BLaER1 treated with 17β-estradiol and CSF1 and Interleukin-3, amounts not matched to agents 10 nM and 100 nM (cell line): ENCODE results near the gene FGF6.
"Not testable (repeated sequence)": the region's sequence is repeated elsewhere in the genome, so short reads cannot be mapped to it uniquely, and the experiment has no call there.

Source experiments
- H3K27ac ChIP-seq, 11 experiments: shearing (Covaris generic); formaldehyde crosslinking; 2 replicates each; pipeline ENCODE4 v1.8.1; 2022
- H3K27me3 ChIP-seq, 11 experiments: shearing (Covaris generic); formaldehyde crosslinking; 2 replicates each; pipeline ENCODE4 v1.8.1; 2022
- H3K36me3 ChIP-seq, 11 experiments: shearing (Covaris generic); formaldehyde crosslinking; 2 replicates each; pipeline ENCODE4 v1.8.1; 2022
- H3K4me1 ChIP-seq, 10 experiments: shearing (Covaris generic); formaldehyde crosslinking; 2 replicates each; pipeline ENCODE4 v1.8.1; 2022
- H3K4me2 ChIP-seq, 11 experiments: shearing (Covaris generic); formaldehyde crosslinking; 2 replicates each; pipeline ENCODE4 v1.8.1; 2022
- H3K4me3 ChIP-seq, 10 experiments: shearing (Covaris generic); formaldehyde crosslinking; 2 replicates each; pipeline ENCODE4 v1.8.1; 2022
- H3K9ac ChIP-seq, 11 experiments: shearing (Covaris generic); formaldehyde crosslinking; 2 replicates each; pipeline ENCODE4 v1.8.1; 2022
- H3K9me3 ChIP-seq, 11 experiments: shearing (Covaris generic); formaldehyde crosslinking; replicated peaks in 1 of 11; 2 replicates each; pipeline ENCODE4 v1.8.1; 2022
- H4K20me1 ChIP-seq, 11 experiments: shearing (Covaris generic); formaldehyde crosslinking; 2 replicates each; pipeline ENCODE4 v1.8.1; 2022
- Cebpa-rat ChIP-seq, 11 experiments: shearing (Covaris generic); IDR thresholded peaks; 2 replicates each; pipeline ENCODE4 v1.8.1; 2022

FGF6 gene

DNA sequence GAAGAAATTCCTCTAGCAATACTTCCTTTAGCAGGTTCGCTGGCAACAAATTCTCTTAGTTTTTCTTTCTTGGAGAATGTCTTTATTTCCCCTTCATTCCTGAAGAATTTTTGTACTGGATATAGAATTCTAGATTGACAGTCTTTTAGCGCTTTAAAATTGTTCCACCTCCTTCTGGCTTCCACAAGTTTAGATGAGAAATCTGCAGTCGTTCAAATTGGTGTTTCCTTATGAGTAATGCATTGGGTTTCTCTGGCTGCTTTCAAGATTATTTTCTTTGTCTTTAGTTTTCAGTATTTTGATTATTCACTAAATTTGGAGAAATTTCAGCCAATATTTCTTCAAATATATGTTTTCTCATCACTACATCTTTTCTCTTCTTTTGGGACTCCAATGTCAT, 33.3 kb upstream of the FGF6 start:
- no peaks in the 10 kb centered on the region for H3K27me3 ChIP-seq
- no peak overlapping the region for H3K27ac ChIP-seq
- H3K36me3 ChIP-seq = peaks cover 0 to 37% (median 29%) of the 10 kb centered on the region in 11 experiments; a peak in 15 of 22 replicates
- H3K9me3 ChIP-seq = peaks cover 21 to 53% (median 44%) of the 10 kb centered on the region in 11 experiments
- H3K4me3 ChIP-seq = no peak overlapping the region; a peak in 1 of 20 replicates
- no peaks in the 10 kb centered on the region for H4K20me1 ChIP-seq
- no peak overlapping the region for H3K4me2 ChIP-seq
- no peak for TF ChIP-seq Cebpa-rat (IDR thresholded peaks at IDR 0.05)
- no peak overlapping the region for H3K9ac ChIP-seq
- peaks cover 6 to 46% (median 24%) of the 10 kb centered on the region in 10 experiments for H3K4me1 ChIP-seq

DNA sequence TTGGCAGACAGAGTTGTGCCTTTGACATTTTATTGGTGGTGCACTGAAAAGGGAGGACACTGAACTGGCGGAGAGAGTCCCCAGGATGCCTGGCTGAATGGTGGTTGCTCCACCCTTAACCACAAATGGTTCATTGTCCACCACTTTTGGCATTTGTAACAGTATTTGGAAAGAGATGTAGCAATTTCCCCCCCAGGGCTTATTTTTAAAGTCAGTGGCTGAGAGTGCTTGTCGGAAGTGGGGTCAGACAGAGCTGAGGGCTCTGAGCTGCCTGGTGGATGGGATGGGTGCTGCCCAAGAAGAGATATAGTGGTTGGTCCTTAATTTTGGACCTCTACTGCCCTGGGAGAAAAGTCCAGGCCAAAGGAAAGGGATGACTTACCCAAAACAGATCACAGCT, 31.5 kb upstream of the FGF6 start:
- Histone ChIP-seq H3K36me3 (peaks cover 0 to 37% (median 29%) of the 10 kb centered on the region in 11 experiments; a peak in 15 of 22 replicates), H4K20me1 (no peaks in the 10 kb centered on the region), H3K9me3 (peaks cover 21 to 53% (median 44%) of the 10 kb centered on the region in 11 experiments), H3K4me1 (peaks cover 0 to 45% (median 18%) of the 10 kb centered on the region in 10 experiments; a peak in 15 of 20 replicates), H3K4me2 (peak overlapping the region in 7 of 11 experiments; percentile 25 to 77 (median 61); a peak in 13 of 22 replicates), H3K27me3 (no peaks in the 10 kb centered on the region), H3K27ac (peak overlapping the region in 7 of 11 experiments; percentile 15 to 85 (median 58); a peak in 13 of 22 replicates), H3K9ac (peak overlapping the region in 3 of 11 experiments; percentile 46 to 56 (median 51); a peak in 5 of 22 replicates), H3K4me3 (peak overlapping the region in 1 of 10 experiments; percentile 9; a peak in 1 of 20 replicates)
- TF ChIP-seq Cebpa-rat (IDR thresholded peaks at IDR 0.05) = peak in 4 of 11 experiments; percentile 58 to 83 (median 74); a peak in 5 of 22 replicates

DNA sequence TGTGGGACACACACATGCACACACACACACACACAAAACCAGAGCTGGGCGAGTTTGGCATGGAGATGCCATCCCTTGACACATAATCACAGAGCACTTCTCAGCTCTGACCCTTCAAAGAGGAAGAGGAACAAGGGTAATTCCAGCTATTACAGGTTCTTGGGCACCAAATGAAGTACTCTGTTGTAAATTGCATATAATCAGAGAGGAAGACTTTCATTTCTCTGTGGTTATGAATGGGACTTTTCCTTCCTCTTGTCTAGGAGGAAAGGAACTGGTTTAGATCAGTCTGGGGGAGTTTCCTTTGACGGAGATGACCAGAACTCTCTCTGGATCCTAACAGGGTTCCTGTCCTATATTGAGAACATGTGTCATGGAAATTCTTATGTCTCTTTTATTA, 26.4 kb upstream of the FGF6 start:
- Histone ChIP-seq H3K27me3 (no peaks in the 10 kb centered on the region), H3K4me2 (peak overlapping the region in 10 of 11 experiments; percentile 10 to 74 (median 54); a peak in 15 of 22 replicates), H4K20me1 (no peaks in the 10 kb centered on the region), H3K9me3 (peaks cover 0 to 18% (median 3%) of the 10 kb centered on the region in 11 experiments; a peak in 15 of 22 replicates), H3K36me3 (peaks cover 0 to 7% (median 0%) of the 10 kb centered on the region in 11 experiments; a peak in 3 of 22 replicates), H3K27ac (peak overlapping the region in 4 of 11 experiments; percentile 26 to 62 (median 44); a peak in 6 of 22 replicates), H3K4me1 (peaks cover 9 to 55% (median 31%) of the 10 kb centered on the region in 10 experiments; a peak in 17 of 20 replicates), H3K9ac (no peak overlapping the region), H3K4me3 (no peak overlapping the region)
- no peak for TF ChIP-seq Cebpa-rat (IDR thresholded peaks at IDR 0.05)

DNA sequence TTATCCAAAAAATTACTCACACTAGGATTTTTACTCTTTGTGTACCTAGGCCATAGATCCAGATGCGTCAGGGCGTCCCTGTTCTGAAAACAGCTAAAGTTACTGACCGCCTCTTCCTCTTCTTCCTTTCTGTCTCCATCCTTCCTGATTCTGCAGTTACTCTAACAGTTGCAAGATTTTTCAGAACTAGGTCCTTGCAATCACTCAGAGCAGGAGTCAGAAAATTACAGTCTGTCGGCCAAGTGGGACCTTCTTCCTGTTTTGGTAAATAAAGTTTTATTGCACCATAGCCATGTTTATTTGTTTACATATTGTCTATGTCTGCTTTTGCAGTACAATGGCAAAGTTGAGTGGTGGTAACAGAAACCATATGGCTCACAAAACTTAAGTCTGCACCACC, 25.6 kb upstream of the FGF6 start:
- TF ChIP-seq Cebpa-rat (IDR thresholded peaks at IDR 0.05) = no peak
- H3K36me3 ChIP-seq = 0 out of 22 replicates have a peak, but pooled peaks cover 0 to 7% (median 0%) of the 10 kb centered on the region in 11 experiments
- H3K9ac ChIP-seq = no peak overlapping the region
- no peak overlapping the region for H3K4me3 ChIP-seq
- peak overlapping the region in 4 of 11 experiments; percentile 26 to 62 (median 44); a peak in 6 of 22 replicates for H3K27ac ChIP-seq
- peak overlapping the region in 10 of 11 experiments; percentile 10 to 74 (median 54); a peak in 16 of 22 replicates for H3K4me2 ChIP-seq
- H4K20me1 ChIP-seq = no peaks in the 10 kb centered on the region
- H3K9me3 ChIP-seq = 0 out of 22 replicates have a peak, but pooled peaks cover 0 to 12% (median 0%) of the 10 kb centered on the region in 11 experiments
- peaks cover 9 to 47% (median 26%) of the 10 kb centered on the region in 10 experiments; a peak in 17 of 20 replicates for H3K4me1 ChIP-seq
- no peaks in the 10 kb centered on the region for H3K27me3 ChIP-seq

DNA sequence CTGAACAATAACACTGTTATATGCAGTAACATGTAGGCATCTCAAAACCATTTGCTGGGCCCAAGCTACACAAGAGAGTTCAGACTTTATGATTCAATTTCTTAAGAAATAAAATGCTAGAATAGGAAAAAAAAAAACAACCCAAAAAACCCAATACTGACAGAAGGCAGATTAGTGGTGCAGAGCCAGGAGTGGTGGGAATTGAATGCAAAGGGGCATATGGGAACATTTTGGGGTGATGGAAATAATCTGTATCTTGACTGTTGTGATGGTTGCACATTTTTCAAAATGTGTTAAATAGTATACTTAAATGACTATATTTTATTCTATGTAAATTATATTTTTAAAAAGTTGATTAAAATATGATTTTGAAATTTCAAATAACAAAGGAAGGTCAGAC, 23.4 kb upstream of the FGF6 start:
- Histone ChIP-seq H3K9me3 (peaks cover 0 to 12% (median 0%) of the 10 kb centered on the region in 11 experiments; a peak in 1 of 22 replicates), H3K9ac (no peak overlapping the region), H3K4me3 (no peak overlapping the region), H3K27me3 (no peaks in the 10 kb centered on the region), H3K4me1 (peaks cover 9 to 36% (median 25%) of the 10 kb centered on the region in 10 experiments; a peak in 17 of 20 replicates), H4K20me1 (no peaks in the 10 kb centered on the region), H3K27ac (no peak overlapping the region), H3K36me3 (peaks cover 0 to 10% (median 0%) of the 10 kb centered on the region in 11 experiments; a peak in 1 of 22 replicates), H3K4me2 (no peak overlapping the region)
- no peak for TF ChIP-seq Cebpa-rat (IDR thresholded peaks at IDR 0.05)

DNA sequence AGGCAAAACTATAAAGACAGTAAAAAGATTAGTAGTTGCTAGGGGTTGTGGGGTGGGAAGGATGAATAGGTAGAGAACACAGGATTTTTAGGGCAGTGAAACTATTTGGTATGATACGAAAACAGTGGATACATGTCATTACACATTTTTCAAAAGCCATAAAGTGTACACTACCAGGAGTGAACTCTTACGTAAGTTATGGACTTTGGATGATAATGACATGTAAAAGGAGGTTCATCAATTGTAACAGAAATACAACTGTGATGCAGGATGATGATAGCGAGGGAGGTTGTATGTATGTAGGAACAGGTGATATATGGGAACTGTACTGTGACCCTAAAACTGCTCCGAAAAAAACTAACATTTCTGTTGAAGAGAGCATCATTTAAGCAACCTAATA, 15.1 kb upstream of the FGF6 start:
- peaks cover 0 to 54% (median 29%) of the 10 kb centered on the region in 11 experiments; a peak in 14 of 22 replicates for H3K9me3 ChIP-seq
- H3K27ac ChIP-seq = no peak overlapping the region
- no peaks in the 10 kb centered on the region for H3K4me1 ChIP-seq
- H3K9ac ChIP-seq = no peak overlapping the region
- TF ChIP-seq Cebpa-rat (IDR thresholded peaks at IDR 0.05) = no peak
- no peaks in the 10 kb centered on the region for H4K20me1 ChIP-seq
- H3K36me3 ChIP-seq = peaks cover 0 to 41% (median 16%) of the 10 kb centered on the region in 11 experiments; a peak in 12 of 22 replicates
- no peak overlapping the region for H3K4me2 ChIP-seq
- H3K27me3 ChIP-seq = no peaks in the 10 kb centered on the region
- H3K4me3 ChIP-seq = no peak overlapping the region

DNA sequence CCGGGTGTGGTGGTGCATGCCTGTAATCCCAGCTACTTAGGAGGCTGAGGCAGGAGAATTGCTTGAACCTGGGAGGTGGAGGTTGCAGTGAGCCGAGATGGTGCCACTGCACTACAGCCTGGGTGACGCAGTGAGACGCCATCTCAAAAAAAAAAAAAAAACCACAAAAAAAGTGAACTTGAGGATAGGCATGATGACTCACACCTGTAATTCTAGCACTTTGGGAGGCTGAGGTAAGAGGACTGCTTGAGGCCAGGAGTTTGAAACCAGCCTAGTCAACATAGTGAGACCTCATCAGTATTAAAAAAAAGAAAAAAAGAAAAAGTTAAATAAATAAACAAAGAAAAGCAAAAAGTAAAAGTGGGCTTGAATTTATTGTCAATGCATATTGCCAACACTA, 10.2 kb upstream of the FGF6 start:
- 0 out of 22 replicates have a peak, but pooled peaks cover 0 to 12% (median 0%) of the 10 kb centered on the region in 11 experiments for H4K20me1 ChIP-seq
- not testable (repeated sequence) for H3K27me3 ChIP-seq, H3K4me1 ChIP-seq, H3K9ac ChIP-seq, H3K4me2 ChIP-seq, H3K4me3 ChIP-seq, H3K27ac ChIP-seq
- H3K36me3 ChIP-seq = peaks cover 0 to 82% (median 58%) of the 10 kb centered on the region in 11 experiments; a peak in 20 of 22 replicates
- peaks cover 12 to 87% (median 66%) of the 10 kb centered on the region in 11 experiments; a peak in 21 of 22 replicates for H3K9me3 ChIP-seq

DNA sequence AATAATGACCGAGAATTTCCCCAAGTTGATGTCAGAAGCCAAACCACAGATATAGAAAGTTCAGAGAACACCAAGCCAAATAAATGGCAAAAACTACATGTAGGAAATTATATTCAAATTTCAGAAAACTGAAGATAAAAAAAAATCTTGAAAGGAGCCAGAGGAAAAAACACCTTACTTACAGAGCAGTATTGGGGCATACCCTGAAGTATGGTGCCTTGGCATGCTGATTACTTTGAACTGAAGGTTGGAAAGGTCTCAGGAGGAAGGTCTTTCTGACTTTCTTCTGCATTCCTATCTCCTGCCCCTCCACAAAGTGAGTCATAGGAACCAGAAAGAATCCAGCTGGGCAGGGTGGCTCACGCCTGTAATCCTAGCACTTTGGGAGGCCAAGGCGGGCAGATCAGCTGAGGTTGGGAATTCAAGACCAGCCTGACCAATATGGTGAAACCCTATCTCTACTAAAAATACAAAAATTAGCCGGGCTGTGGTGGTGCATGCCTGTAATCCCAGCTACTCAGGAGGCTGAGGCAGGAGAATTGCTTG, 8.8 kb upstream of the FGF6 start:
- Histone ChIP-seq H3K4me1 (peaks cover 0 to 5% (median 0%) of the 10 kb centered on the region in 10 experiments; a peak in 3 of 20 replicates), H3K36me3 (peaks cover 0 to 88% (median 69%) of the 10 kb centered on the region in 11 experiments; a peak in 20 of 22 replicates), H3K4me3 (no peak overlapping the region), H3K27me3 (no peaks in the 10 kb centered on the region), H3K4me2 (no peak overlapping the region), H3K9ac (no peak overlapping the region), H3K9me3 (peaks cover 21 to 88% (median 70%) of the 10 kb centered on the region in 11 experiments; a peak in 21 of 22 replicates), H3K27ac (no peak overlapping the region), H4K20me1 (0 out of 22 replicates have a peak, but pooled peaks cover 0 to 12% (median 0%) of the 10 kb centered on the region in 11 experiments)
- TF ChIP-seq Cebpa-rat (IDR thresholded peaks at IDR 0.05) = no peak

DNA sequence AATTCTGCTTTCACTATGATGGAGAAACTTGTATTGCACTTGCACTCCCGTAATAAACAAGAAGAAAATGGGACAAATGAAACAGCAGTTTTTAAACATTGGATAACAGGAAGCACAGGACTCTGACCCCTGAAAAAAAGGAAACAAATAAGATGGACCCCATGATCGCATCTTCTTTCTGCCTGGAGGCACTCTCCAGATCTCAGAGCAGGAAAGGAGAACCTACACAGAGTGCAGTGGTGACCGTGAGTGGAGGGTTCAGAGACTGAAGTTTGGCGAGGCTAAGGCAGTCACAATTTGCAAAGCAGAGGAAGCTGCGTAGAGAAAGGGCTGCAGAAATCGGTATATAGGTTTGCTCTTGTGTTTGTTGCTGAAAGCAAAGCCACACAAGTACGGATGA, 6.1 kb upstream of the FGF6 start:
- H3K4me3 ChIP-seq = peak overlapping the region in 2 of 10 experiments; percentile 4 to 18; a peak in 1 of 20 replicates
- no peak overlapping the region for H3K9ac ChIP-seq
- H4K20me1 ChIP-seq = peaks cover 0 to 32% (median 0%) of the 10 kb centered on the region in 11 experiments; a peak in 1 of 22 replicates
- H3K4me1 ChIP-seq = peaks cover 0 to 30% (median 22%) of the 10 kb centered on the region in 10 experiments; a peak in 16 of 20 replicates
- TF ChIP-seq Cebpa-rat (IDR thresholded peaks at IDR 0.05) = no peak
- peaks cover 21 to 98% (median 85%) of the 10 kb centered on the region in 11 experiments; a peak in 21 of 22 replicates for H3K9me3 ChIP-seq
- no peak overlapping the region for H3K4me2 ChIP-seq
- H3K27ac ChIP-seq = no peak overlapping the region
- no peaks in the 10 kb centered on the region for H3K27me3 ChIP-seq
- H3K36me3 ChIP-seq = peaks cover 0 to 94% (median 88%) of the 10 kb centered on the region in 11 experiments; a peak in 20 of 22 replicates
